Neuronal stem cell (in vitro differentiated cells): ENCODE data around the gene ZFYVE28.

Source experiments
- DNase-seq: peaks from one replicate; pipeline ENCODE4 v3.0.0-alpha.2; 2013; ENCODE audit warnings: low spot score
- H2AFZ ChIP-seq: one replicate; pipeline ENCODE4 v1.6.1; 2013; ENCODE audit warnings: mild to moderate bottlenecking, low read length, inconsistent platforms
- H2AK5ac ChIP-seq: 2 replicates; pipeline ENCODE4 v1.6.1; 2013; ENCODE audit warnings: low read depth, mild to moderate bottlenecking, inconsistent platforms, low read length, moderate library complexity, mixed read lengths
- H2BK120ac ChIP-seq: 2 replicates; pipeline ENCODE4 v1.6.1; 2013; ENCODE audit warnings: low read depth, mild to moderate bottlenecking, inconsistent platforms, low read length, moderate library complexity, mixed read lengths
- H2BK12ac ChIP-seq: one replicate; pipeline ENCODE4 v1.6.1; 2013; ENCODE audit warnings: low read length, inconsistent platforms
- H2BK15ac ChIP-seq: 2 replicates; pipeline ENCODE4 v1.6.1; 2013; ENCODE audit warnings: mild to moderate bottlenecking, low read length, inconsistent platforms, mixed read lengths
- H2BK5ac ChIP-seq: one replicate; pipeline ENCODE4 v1.6.1; 2013; ENCODE audit warnings: inconsistent platforms, mild to moderate bottlenecking, low read length, moderate library complexity
- H3K14ac ChIP-seq: one replicate; pipeline ENCODE4 v1.6.1; 2013; ENCODE audit warnings: low read length, inconsistent platforms
- H3K18ac ChIP-seq: 2 replicates; pipeline ENCODE4 v1.6.1; 2013; ENCODE audit warnings: low read length, inconsistent platforms
- H3K23ac ChIP-seq: 2 replicates; pipeline ENCODE4 v1.6.1; 2013; ENCODE audit warnings: low read depth, mild to moderate bottlenecking, mixed read lengths, low read length, inconsistent platforms; ENCODE audit not compliant: poor library complexity
- H3K27ac ChIP-seq: replicated peaks from 3 replicates; pipeline ENCODE4 v1.5.1; 2013; ENCODE audit warnings: low read length, inconsistent platforms
- H3K27me3 ChIP-seq, 3 experiments: 2 replicates each; pipeline ENCODE4 v1.6.1; 2013; ENCODE audit warnings: low read length in 3 of 3, mild to moderate bottlenecking in 2 of 3, inconsistent platforms in 1 of 3, low read depth in 1 of 3, mixed read lengths in 1 of 3, moderate library complexity in 1 of 3; ENCODE audit not compliant: control insufficient read depth in 3 of 3, insufficient read depth in 3 of 3
- H3K36me3 ChIP-seq, 2 donors: replicated peaks in 1 of 2; 2 replicates each; pipeline ENCODE4 v1.6.1; 2013; ENCODE audit warnings: low read length in 2 of 2; ENCODE audit not compliant: control insufficient read depth in 2 of 2, insufficient read depth in 2 of 2
- H3K4ac ChIP-seq: 2 replicates; pipeline ENCODE4 v1.6.1; 2013; ENCODE audit warnings: inconsistent platforms, mild to moderate bottlenecking, low read length, moderate library complexity
- H3K4me1 ChIP-seq, 2 donors: 1 replicate in 1 of 2; 2 replicates in 1 of 2; pipeline ENCODE4 v1.6.1; 2013; ENCODE audit warnings: low read length in 2 of 2, low read depth in 1 of 2; ENCODE audit not compliant: control insufficient read depth in 2 of 2, insufficient read depth in 1 of 2
- H3K4me2 ChIP-seq: one replicate; pipeline ENCODE4 v1.6.1; 2013; ENCODE audit warnings: mild to moderate bottlenecking, low read length, inconsistent platforms; ENCODE audit not compliant: insufficient read depth, poor library complexity, severe bottlenecking
- H3K4me3 ChIP-seq, 2 donors: 2 replicates each; pipeline ENCODE4 v1.5.1; 2013; ENCODE audit warnings: low read length in 2 of 2, mild to moderate bottlenecking in 2 of 2, inconsistent platforms in 1 of 2, moderate library complexity in 1 of 2
- H3K79me1 ChIP-seq: one replicate; pipeline ENCODE4 v1.6.1; 2013; ENCODE audit warnings: low read depth, mild to moderate bottlenecking, inconsistent platforms, low read length, moderate library complexity
- H3K9ac ChIP-seq: one replicate; pipeline ENCODE4 v1.6.1; 2013; ENCODE audit warnings: mild to moderate bottlenecking, low read depth, low read length, inconsistent platforms; ENCODE audit not compliant: poor library complexity
- H3K9me3 ChIP-seq, 2 donors: replicated peaks in 1 of 2; 2 replicates each; pipeline versions ENCODE3 to v1.6.1; 2013; ENCODE audit warnings: low read length in 2 of 2, mild to moderate bottlenecking in 2 of 2, inconsistent platforms in 1 of 2, low read depth in 1 of 2, mixed read lengths in 1 of 2, moderate library complexity in 1 of 2; ENCODE audit not compliant: control insufficient read depth in 2 of 2, insufficient read depth in 1 of 2
- H4K8ac ChIP-seq: one replicate; pipeline ENCODE4 v1.6.1; 2013; ENCODE audit warnings: low read depth, mild to moderate bottlenecking, inconsistent platforms, low read length, moderate library complexity
- H4K91ac ChIP-seq: one replicate; pipeline ENCODE4 v1.6.1; 2013; ENCODE audit warnings: low read length, low read depth, mild to moderate bottlenecking, inconsistent platforms; ENCODE audit not compliant: poor library complexity
- WGBS, 2 donors: extraction: QIAGEN DNeasy Blood & Tissue Kit; methylation state at CpG; one replicate each; pipeline ENCODE4 v1.1.7; 2013; ENCODE audit warnings: missing lambda C conversion rate in 2 of 2, mixed read lengths in 1 of 2; ENCODE audit not compliant: insufficient read length in 2 of 2, insufficient replicate concordance in 1 of 2; ENCODE audit errors: extremely low coverage in 2 of 2; 5-methylcytosine and 5-hydroxymethylcytosine counted together

Gene ZFYVE28

DNA sequence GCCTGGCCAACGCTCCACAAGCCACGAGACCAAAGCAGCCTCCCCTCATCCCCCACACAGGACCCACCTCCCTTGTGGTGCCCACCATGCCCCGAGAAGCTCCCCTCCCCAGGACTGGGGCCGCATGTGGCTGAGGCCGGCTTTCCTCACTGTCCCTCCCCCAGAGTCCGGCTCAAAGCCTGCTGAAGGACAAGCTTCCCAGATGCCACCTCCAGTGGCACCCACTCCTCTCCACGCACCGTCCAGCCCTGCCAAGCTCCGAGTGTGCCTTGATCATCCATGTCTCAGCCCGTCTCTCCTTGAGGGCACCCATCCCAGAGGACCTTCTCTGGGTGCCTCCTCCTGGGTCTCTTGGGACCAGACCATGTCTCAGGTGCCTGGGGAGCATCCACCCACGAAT lies 97.7 kb downstream of the ZFYVE28 start:
- no peak overlapping the region for H3K9ac ChIP-seq
- peaks cover 2% of the 10 kb centered on the region for H3K79me1 ChIP-seq
- H2AFZ ChIP-seq: no peak overlapping the region
- peaks cover 0 to 1% of the 10 kb centered on the region in 2 donors for H3K9me3 ChIP-seq
- H4K8ac ChIP-seq: no peak overlapping the region
- DNase-seq: no peak
- WGBS, 2 donors: no CpG with 5 or more reads among the region's 11 CpGs
- H2BK15ac ChIP-seq: no peak overlapping the region
- H3K23ac ChIP-seq: no peak overlapping the region
- no peak overlapping the region for H3K14ac ChIP-seq
- H3K27ac ChIP-seq: no peak overlapping the region
- H2AK5ac ChIP-seq: no peak overlapping the region
- H3K4me2 ChIP-seq: no peak overlapping the region
- no peak overlapping the region for H4K91ac ChIP-seq
- H3K27me3 ChIP-seq: peaks cover 0 to 4% (median 0%) of the 10 kb centered on the region in 3 experiments
- H3K4me3 ChIP-seq: no peak overlapping the region
- H2BK12ac ChIP-seq: no peak overlapping the region
- H3K18ac ChIP-seq: peak overlapping the region; percentile 7
- H3K4me1 ChIP-seq: peaks cover 0 to 7% of the 10 kb centered on the region in 2 donors
- H2BK5ac ChIP-seq: no peak overlapping the region
- no peaks in the 10 kb centered on the region for H3K36me3 ChIP-seq
- no peak overlapping the region for H2BK120ac ChIP-seq
- H3K4ac ChIP-seq: no peak overlapping the region

DNA sequence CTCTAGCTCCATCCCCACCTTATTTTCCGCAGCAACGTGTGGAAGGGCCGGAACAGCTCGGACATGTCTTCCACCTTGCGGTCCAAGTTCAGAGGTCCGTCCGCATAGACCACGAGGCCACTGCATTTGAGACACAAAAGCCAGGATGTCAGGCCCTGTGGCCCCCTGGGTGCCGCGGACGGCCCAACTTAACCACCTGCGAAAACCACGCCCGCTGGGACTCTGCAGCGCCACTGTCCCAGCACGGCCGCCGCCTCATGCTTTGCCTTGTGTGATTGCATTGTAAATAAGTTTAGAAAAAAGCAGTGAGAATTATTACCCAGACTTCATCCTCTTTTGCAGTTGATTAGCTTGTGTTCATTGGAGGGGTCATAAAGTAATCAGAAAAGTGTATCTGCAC lies 98.3 kb downstream of the ZFYVE28 start:
- Histone ChIP-seq H3K23ac (no peak overlapping the region), H3K9ac (peak overlapping the region; percentile 38), H3K14ac (no peak overlapping the region), H3K79me1 (peaks cover 2% of the 10 kb centered on the region), H3K4me1 (peaks cover 0 to 7% of the 10 kb centered on the region in 2 donors), H2BK120ac (no peak overlapping the region), H2AFZ (no peak overlapping the region), H2BK5ac (no peak overlapping the region), H2AK5ac (peak overlapping the region; percentile 69), H3K27me3 (peaks cover 0 to 4% (median 0%) of the 10 kb centered on the region in 3 experiments), H3K4ac (no peak overlapping the region), H3K27ac (no peak overlapping the region), H3K18ac (peak overlapping the region; percentile 42), H4K8ac (no peak overlapping the region), H3K4me2 (no peak overlapping the region), H3K36me3 (no peaks in the 10 kb centered on the region), H2BK15ac (peak overlapping the region; percentile 12), H4K91ac (no peak overlapping the region), H2BK12ac (no peak overlapping the region), H3K9me3 (no peaks in the 10 kb centered on the region), H3K4me3 (no peak overlapping the region)
- no CpG with 5 or more reads among the region's 18 CpGs for WGBS, 2 donors
- DNase-seq: no peak

DNA sequence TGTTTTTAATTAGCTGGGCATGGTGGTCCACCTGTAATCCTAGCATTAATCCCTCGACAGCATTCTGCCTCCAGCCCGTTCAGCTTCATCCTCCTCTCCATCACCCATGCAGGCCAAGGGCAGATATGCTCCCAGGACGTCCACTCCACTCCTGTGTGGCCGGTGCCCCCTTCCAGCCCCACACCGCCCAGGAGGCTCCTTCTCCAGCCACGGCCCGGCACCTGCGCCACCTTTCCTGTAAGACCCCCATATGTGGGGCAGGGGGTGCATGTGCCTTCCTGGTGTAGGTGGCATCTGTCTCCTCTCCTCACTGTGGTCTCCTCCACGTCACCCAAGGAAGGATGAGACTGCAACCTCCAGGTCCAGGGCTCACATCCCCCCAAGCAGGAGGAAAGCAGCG lies 99.6 kb downstream of the ZFYVE28 start:
- Histone ChIP-seq H2BK12ac (no peak overlapping the region), H2AK5ac (peak overlapping the region; percentile 77)
- WGBS, 2 donors: no CpG with 5 or more reads among the region's 10 CpGs

DNA sequence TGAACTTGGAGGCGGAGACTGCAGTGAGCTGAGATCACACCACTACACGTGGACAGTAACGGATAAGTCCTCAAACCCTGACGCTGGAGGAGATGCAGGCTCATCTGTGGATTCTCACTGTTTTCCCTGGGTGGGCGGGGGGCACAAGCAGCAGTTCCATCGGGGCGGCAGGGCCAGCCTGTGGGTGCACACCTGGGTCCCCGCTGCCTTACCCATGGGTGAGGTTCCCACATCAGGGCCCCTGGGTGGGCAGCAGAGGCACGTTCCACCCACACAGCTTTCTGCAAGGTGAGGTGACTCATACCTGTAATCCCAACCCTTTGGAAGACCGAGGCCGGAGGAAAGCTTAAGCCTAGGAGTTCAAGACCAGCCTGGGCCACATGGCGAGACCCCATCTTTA lies 100.0 kb downstream of the ZFYVE28 start:
- H3K4ac ChIP-seq: no peak overlapping the region
- H3K27ac ChIP-seq: no peak overlapping the region
- H3K4me1 ChIP-seq: peaks cover 0 to 7% of the 10 kb centered on the region in 2 donors
- no peak overlapping the region for H4K8ac ChIP-seq
- H2AFZ ChIP-seq: no peak overlapping the region
- H2BK15ac ChIP-seq: no peak overlapping the region
- no CpG with 5 or more reads among the region's 12 CpGs for WGBS, 2 donors
- no peak for DNase-seq
- peaks cover 0 to 4% (median 0%) of the 10 kb centered on the region in 3 experiments for H3K27me3 ChIP-seq
- H3K9me3 ChIP-seq: no peaks in the 10 kb centered on the region
- no peak overlapping the region for H3K14ac ChIP-seq
- no peak overlapping the region for H3K9ac ChIP-seq
- H3K23ac ChIP-seq: no peak overlapping the region
- H3K79me1 ChIP-seq: peaks cover 2% of the 10 kb centered on the region
- H2BK12ac ChIP-seq: no peak overlapping the region
- no peak overlapping the region for H4K91ac ChIP-seq
- H3K18ac ChIP-seq: no peak overlapping the region
- no peaks in the 10 kb centered on the region for H3K36me3 ChIP-seq
- no peak overlapping the region for H2AK5ac ChIP-seq
- H2BK5ac ChIP-seq: no peak overlapping the region
- no peak overlapping the region for H3K4me2 ChIP-seq
- H3K4me3 ChIP-seq: no peak overlapping the region
- no peak overlapping the region for H2BK120ac ChIP-seq

More for the DNA sequence above, 99.6 kb downstream of the ZFYVE28 start:
- peak overlapping the region; percentile 41 for H3K18ac ChIP-seq
- no peak overlapping the region for H3K4ac ChIP-seq
- no peak for DNase-seq
- peak overlapping the region; percentile 58 for H3K23ac ChIP-seq
- no peak overlapping the region for H3K9ac ChIP-seq
- no peak overlapping the region for H2BK5ac ChIP-seq
- peak overlapping the region; percentile 47 for H2BK15ac ChIP-seq
- no peak overlapping the region for H3K4me2 ChIP-seq
- no peaks in the 10 kb centered on the region for H3K36me3 ChIP-seq
- no peak overlapping the region for H3K4me3 ChIP-seq
- H3K4me1 ChIP-seq: peaks cover 0 to 7% of the 10 kb centered on the region in 2 donors
- H2BK120ac ChIP-seq: no peak overlapping the region
- H2AFZ ChIP-seq: no peak overlapping the region
- H3K9me3 ChIP-seq: no peaks in the 10 kb centered on the region
- H4K8ac ChIP-seq: no peak overlapping the region
- H3K14ac ChIP-seq: peak overlapping the region; percentile 63
- no peak overlapping the region for H3K27ac ChIP-seq
- peaks cover 2% of the 10 kb centered on the region for H3K79me1 ChIP-seq
- peaks cover 0 to 4% (median 0%) of the 10 kb centered on the region in 3 experiments for H3K27me3 ChIP-seq
- H4K91ac ChIP-seq: no peak overlapping the region
